CD4-positive, CD25-positive, alpha-beta regulatory T cell (primary cell): Measurements from ENCODE around the gene ALB. TPM values are rescaled to one million over a fixed set of nuclear protein-coding genes. Genes with fewer than 3 reads are reported as not detected.

Source experiments
- ATAC-seq, 2 donors: fragments of 150-1000 bp; cut with Tn5 transposase; one replicate each; pipeline ENCODE4 v1.10.0; 2021; ENCODE audit warnings: low read depth in 2 of 2, moderate number of reproducible peaks in 2 of 2, moderate library complexity in 1 of 2
- DNase-seq, 3 donors: peaks; one replicate each; pipeline versions ENCODE4 v3.0.0 to v3.0.0-alpha.2; 2012 to 2022; ENCODE audit warnings: mixed read lengths in 1 of 3
- H3K27ac ChIP-seq: one replicate; pipeline ENCODE4 v1.7.0; 2013; ENCODE audit warnings: mild to moderate bottlenecking, low read length; ENCODE audit not compliant: insufficient read depth, poor library complexity, severe bottlenecking
- H3K27me3 ChIP-seq: one replicate; pipeline ENCODE4 v1.7.0; 2013; ENCODE audit warnings: low read length; ENCODE audit not compliant: control insufficient read depth, insufficient read depth
- H3K36me3 ChIP-seq: one replicate; pipeline ENCODE4 v1.7.0; 2013; ENCODE audit warnings: mild to moderate bottlenecking, low read length, moderate library complexity; ENCODE audit not compliant: control insufficient read depth, insufficient read depth
- H3K4me1 ChIP-seq: 2 replicates; pipeline ENCODE4 v1.7.0; 2013; ENCODE audit warnings: mild to moderate bottlenecking, low read length; ENCODE audit not compliant: insufficient read depth, control insufficient read depth, poor library complexity, severe bottlenecking
- H3K4me3 ChIP-seq: one replicate; pipeline ENCODE4 v1.7.0; 2013; ENCODE audit warnings: low read depth, mild to moderate bottlenecking, low read length, moderate library complexity
- H3K9me3 ChIP-seq, 2 experiments: 1 replicate in 1 of 2; 2 replicates in 1 of 2; pipeline ENCODE4 v1.7.0; 2013; ENCODE audit warnings: low read length in 2 of 2, mild to moderate bottlenecking in 1 of 2, moderate library complexity in 1 of 2; ENCODE audit not compliant: control insufficient read depth in 2 of 2
- H3K27ac Mint-ChIP-seq, 3 donors: one replicate each; pipeline ENCODE4 v1.8.0; 2020 to 2022; ENCODE audit warnings: mild to moderate bottlenecking in 3 of 3, mixed read lengths in 3 of 3, moderate library complexity in 2 of 3
- H3K27me3 Mint-ChIP-seq: one replicate; pipeline ENCODE4 v1.8.0; 2022; ENCODE audit warnings: mild to moderate bottlenecking, mixed read lengths
- H3K36me3 Mint-ChIP-seq: one replicate; pipeline ENCODE4 v1.8.0; 2020; ENCODE audit warnings: mixed read lengths
- H3K4me1 Mint-ChIP-seq, 4 donors: one replicate each; pipeline ENCODE4 v1.8.0; 2020 to 2022; ENCODE audit warnings: mixed read lengths in 4 of 4, mild to moderate bottlenecking in 1 of 4
- H3K4me3 Mint-ChIP-seq, 4 donors: one replicate each; pipeline ENCODE4 v1.8.0; 2020 to 2022; ENCODE audit warnings: mild to moderate bottlenecking in 4 of 4, mixed read lengths in 4 of 4, moderate library complexity in 3 of 4
- H3K9me3 Mint-ChIP-seq, 7 donors: one replicate each; pipeline ENCODE4 v1.8.0; 2020 to 2022; ENCODE audit warnings: mixed read lengths in 7 of 7, mild to moderate bottlenecking in 3 of 7, moderate library complexity in 2 of 7
- polyA plus RNA-seq, 4 donors: library from polyadenylated mRNA; unstranded; fragments of 300-500 nt; fragmentation: Illumina TruSeq; gene quantifications; one replicate each; pipeline ENCODE4 v1.2.3, GENCODE V29; 2021
- total RNA-seq: library from RNA; stranded (reverse); gene quantifications from one replicate; pipeline ENCODE4 v1.2.3, GENCODE V29; 2022

The ALB gene
- total and polyA plus RNA-seq, 5 donors from 2014 or later, result not detected

DNA sequence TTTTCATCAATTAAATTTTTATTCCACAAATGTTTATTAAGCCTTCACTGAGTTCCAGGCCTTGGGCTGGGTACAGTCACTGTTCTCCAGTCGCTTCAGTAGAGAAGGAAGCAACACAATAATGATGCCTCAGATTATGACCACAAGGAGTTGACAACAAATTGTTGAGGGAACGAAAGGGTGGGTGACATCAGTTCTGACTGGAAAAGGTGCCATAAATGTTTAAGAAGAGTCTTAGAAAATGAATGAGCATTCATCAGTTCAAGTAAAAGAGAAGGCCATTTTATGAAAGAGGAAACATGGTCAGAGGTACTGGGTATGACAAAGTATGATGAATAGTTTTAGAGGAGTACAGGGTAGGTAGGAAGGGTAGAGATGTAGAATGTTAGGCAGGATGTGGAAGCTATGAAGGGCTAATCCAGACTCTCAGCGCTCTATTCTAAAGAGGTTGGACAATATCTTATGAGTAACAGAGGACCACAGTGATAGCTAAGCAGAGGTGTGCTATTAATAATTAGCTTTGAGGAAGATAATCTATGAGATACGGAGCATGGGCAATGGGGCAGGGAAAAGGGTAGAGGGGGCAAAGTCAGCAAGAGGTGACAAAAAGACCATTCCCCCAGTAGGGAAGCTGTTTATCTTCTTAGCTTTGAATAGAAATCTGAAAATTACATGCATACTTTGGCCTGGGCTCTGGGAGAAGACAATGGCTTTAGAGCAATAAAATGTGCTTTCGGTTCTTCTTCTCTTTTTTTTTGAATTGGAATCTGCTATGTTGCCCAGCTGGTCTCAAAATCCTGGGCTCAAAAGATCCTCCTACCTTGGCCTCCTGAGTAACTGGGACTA lies 52.3 kb downstream of the ALB start:
- Mint-ChIP-seq H3K4me3 (no peak overlapping the region), H3K4me1 (no peaks in the 10 kb centered on the region), H3K9me3 (peaks cover 0 to 5% (median 0%) of the 10 kb centered on the region in 7 donors), H3K36me3 (no peaks in the 10 kb centered on the region), H3K27ac (no peak overlapping the region), H3K27me3 (no peaks in the 10 kb centered on the region)
- Histone ChIP-seq H3K36me3 (no peaks in the 10 kb centered on the region), H3K27me3 (no peaks in the 10 kb centered on the region), H3K4me1 (no peaks in the 10 kb centered on the region), H3K4me3 (no peak overlapping the region), H3K27ac (no peak overlapping the region), H3K9me3 (no peaks in the 10 kb centered on the region)
- DNase-seq (no peak), ATAC-seq (no peak)

DNA sequence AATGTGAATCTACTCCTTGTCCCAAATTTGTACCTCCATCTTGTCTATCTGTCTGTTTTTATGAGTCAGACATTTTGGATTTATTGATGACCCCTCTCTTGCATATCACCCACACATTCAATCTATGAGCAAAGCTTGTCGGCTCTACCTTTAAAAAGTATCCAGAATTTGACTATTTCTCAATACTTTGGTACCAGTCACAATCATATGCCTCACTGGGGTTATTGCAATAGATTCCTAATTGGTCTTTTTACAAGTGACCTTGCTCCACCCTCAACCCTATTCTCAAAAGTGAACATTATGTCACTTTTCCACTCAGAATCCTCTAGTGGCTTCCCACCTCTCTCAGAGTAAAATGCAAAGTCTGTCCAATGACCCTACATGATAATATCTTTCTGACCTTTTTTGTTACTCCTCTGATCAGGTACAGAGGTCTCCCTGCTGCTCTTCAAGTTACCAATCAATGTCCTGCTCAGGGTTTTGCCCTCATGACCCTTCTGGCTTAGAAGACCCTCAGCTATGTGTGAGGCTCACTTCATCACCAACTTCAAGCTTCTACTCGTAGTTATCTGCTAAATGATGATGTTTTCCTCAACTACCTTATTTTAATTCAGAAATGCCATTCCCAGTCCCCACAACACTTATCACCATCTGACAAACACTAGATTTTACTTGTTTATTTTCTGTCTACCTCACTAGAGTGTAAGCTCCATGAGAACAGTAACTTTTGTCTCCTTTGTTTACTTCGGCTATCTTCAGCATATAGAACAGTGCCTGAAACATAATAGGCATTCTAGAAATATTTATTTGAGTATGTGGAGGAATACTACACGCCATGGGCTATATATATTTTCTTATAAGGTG lies 54.3 kb downstream of the ALB start:
- Mint-ChIP-seq H3K9me3 (peaks cover 0 to 5% (median 0%) of the 10 kb centered on the region in 7 donors), H3K4me1 (no peaks in the 10 kb centered on the region), H3K4me3 (peak overlapping the region in 1 of 4 donors; percentile 12), H3K36me3 (no peaks in the 10 kb centered on the region), H3K27ac (peak overlapping the region in 1 of 3 donors; percentile 54), H3K27me3 (no peaks in the 10 kb centered on the region)
- no peaks in the 10 kb centered on the region for H3K4me1 ChIP-seq
- ATAC-seq, result no peak
- no peaks in the 10 kb centered on the region for H3K27me3 ChIP-seq
- no peaks in the 10 kb centered on the region for H3K9me3 ChIP-seq
- DNase-seq, result no peak
- no peaks in the 10 kb centered on the region for H3K36me3 ChIP-seq
- no peak overlapping the region for H3K27ac ChIP-seq
- no peak overlapping the region for H3K4me3 ChIP-seq

DNA sequence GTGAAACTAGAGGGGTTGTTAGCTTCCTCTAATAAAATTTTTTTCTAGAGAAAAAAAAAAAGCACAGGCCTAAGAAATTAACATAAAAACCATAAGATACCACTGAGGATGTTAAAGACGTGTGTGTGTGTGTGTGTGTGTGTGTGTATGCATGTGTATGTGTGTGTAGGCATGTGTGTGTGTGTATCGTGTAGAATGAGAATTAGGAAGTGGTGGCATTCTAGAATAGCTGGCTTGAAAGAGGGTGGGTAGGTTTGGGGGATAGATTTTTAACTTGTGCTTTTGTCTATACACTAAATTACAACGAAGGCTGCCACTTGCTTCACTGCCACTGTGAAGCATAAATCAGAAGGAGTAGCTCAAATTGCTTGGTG lies 54.9 kb downstream of the ALB start:
- no peak for ATAC-seq
- Mint-ChIP-seq H3K4me3 (no peak overlapping the region), H3K9me3 (peaks cover 0 to 5% (median 0%) of the 10 kb centered on the region in 7 donors), H3K36me3 (no peaks in the 10 kb centered on the region), H3K4me1 (no peaks in the 10 kb centered on the region), H3K27me3 (peaks cover 4% of the 10 kb centered on the region), H3K27ac (no peak overlapping the region)
- Histone ChIP-seq H3K27me3 (no peaks in the 10 kb centered on the region), H3K36me3 (no peaks in the 10 kb centered on the region), H3K4me1 (no peaks in the 10 kb centered on the region), H3K4me3 (no peak overlapping the region), H3K27ac (no peak overlapping the region), H3K9me3 (no peaks in the 10 kb centered on the region)
- DNase-seq, result no peak

DNA sequence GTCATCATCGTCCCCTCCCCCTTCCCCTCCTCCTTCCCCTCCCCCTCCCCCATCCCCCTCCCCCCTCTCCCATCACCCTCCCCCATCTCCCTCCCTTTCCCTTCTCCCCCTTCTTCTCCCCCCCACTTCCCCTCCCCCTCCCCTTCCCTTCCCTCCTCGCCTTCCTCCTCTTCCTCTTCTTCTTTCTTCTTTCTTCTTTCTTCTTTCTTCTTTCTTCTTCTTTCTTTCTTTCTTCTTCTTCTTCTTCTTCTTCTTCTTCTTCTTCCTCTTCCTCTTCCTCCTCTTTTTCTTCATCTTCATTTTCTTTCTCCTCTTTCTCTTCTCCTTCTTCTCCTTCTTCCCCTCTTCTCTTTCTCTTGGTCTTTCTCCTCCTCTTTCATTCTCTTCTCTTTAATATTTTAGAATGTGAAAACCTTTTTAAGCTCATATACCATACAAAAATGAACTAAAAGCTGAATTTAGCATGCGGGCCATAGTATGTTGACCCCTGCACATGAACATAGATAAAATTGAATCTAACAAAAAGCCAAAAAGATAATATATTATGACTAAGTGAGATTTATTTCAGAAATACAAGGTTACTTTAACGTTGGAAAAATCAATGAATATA lies 56.9 kb downstream of the ALB start:
- H3K4me1 Mint-ChIP-seq, result no peaks in the 10 kb centered on the region
- H3K27ac ChIP-seq, result no peak overlapping the region
- no peaks in the 10 kb centered on the region for H3K36me3 ChIP-seq
- H3K27me3 ChIP-seq, result no peaks in the 10 kb centered on the region
- H3K27me3 Mint-ChIP-seq, result peaks cover 7% of the 10 kb centered on the region
- no peaks in the 10 kb centered on the region for H3K9me3 ChIP-seq
- no peak overlapping the region for H3K4me3 Mint-ChIP-seq
- peak overlapping the region in 1 of 3 donors; percentile 2 for H3K27ac Mint-ChIP-seq
- no peaks in the 10 kb centered on the region for H3K36me3 Mint-ChIP-seq
- H3K4me1 ChIP-seq, result no peaks in the 10 kb centered on the region
- peaks cover 0 to 5% (median 0%) of the 10 kb centered on the region in 7 donors for H3K9me3 Mint-ChIP-seq
- no peak for ATAC-seq
- H3K4me3 ChIP-seq, result no peak overlapping the region
- DNase-seq, result no peak

DNA sequence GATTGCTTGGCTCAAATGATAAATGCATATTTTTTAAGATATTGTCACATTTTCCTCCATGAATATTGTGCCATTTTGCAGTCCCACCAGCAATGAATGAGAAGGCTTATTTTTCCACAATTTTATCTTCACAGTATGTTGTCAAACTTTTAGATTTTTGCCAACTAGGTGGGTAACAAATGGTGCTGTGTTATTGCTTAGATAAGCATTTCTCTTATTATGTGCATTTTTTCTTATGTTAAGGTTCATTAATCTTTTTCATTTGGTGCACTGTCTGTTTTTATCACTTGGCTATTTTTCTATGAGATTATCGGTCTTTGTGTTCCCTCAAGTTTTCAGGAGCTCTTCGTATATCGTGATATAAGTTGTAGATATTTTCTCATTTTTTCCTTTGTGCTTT lies 64.1 kb downstream of the ALB start:
- H3K27ac ChIP-seq, result no peak overlapping the region
- H3K27me3 ChIP-seq, result no peaks in the 10 kb centered on the region
- Mint-ChIP-seq H3K4me3 (no peak overlapping the region), H3K27ac (no peak overlapping the region), H3K9me3 (peaks cover 0 to 5% (median 3%) of the 10 kb centered on the region in 7 donors), H3K27me3 (peaks cover 7% of the 10 kb centered on the region), H3K4me1 (no peaks in the 10 kb centered on the region), H3K36me3 (no peaks in the 10 kb centered on the region)
- no peaks in the 10 kb centered on the region for H3K4me1 ChIP-seq
- H3K4me3 ChIP-seq, result no peak overlapping the region
- ATAC-seq, result no peak
- no peaks in the 10 kb centered on the region for H3K36me3 ChIP-seq
- no peaks in the 10 kb centered on the region for H3K9me3 ChIP-seq
- DNase-seq, result no peak

DNA sequence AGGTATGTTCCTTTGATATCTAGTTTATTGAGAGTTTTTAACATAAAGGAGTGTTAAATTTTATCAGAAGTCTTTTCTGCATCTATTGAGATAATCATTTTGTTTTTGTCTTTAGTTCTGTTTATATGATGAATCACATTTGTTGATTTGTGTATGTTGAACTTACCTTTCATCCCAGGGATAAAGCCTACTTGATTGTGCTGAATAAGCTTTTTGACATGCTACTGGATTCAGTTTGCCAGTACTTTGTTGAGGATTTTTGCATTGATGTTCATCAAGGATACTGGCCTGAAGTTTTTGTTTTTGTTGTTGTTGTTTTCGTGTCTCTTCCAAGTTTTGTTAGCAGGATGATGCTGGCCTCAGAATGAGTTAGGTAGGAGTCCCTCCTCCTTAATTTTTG lies 66.6 kb downstream of the ALB start:
- H3K4me1 ChIP-seq, result no peaks in the 10 kb centered on the region
- no peak overlapping the region for H3K27ac ChIP-seq
- Mint-ChIP-seq H3K36me3 (no peaks in the 10 kb centered on the region), H3K4me3 (no peak overlapping the region), H3K9me3 (peaks cover 0 to 9% (median 4%) of the 10 kb centered on the region in 7 donors), H3K27me3 (no peaks in the 10 kb centered on the region), H3K4me1 (no peaks in the 10 kb centered on the region), H3K27ac (no peak overlapping the region)
- no peak overlapping the region for H3K4me3 ChIP-seq
- H3K27me3 ChIP-seq, result no peaks in the 10 kb centered on the region
- DNase-seq, result no peak
- no peaks in the 10 kb centered on the region for H3K9me3 ChIP-seq
- no peaks in the 10 kb centered on the region for H3K36me3 ChIP-seq
- no peak for ATAC-seq
